DOHH2 (cell line): ENCODE results near the gene EEF2.

Experiments
- H3F3A ChIP-seq: fragments of 200-600 bp; sonication (generic), shearing (Covaris generic); 2 replicates; pipeline ENCODE4 v1.6.0; 2016; ENCODE audit warnings: antibody characterized with exemption, mild to moderate bottlenecking; ENCODE audit not compliant: control insufficient read depth, insufficient read depth
- H3K27ac ChIP-seq: fragments of 200-600 bp; sonication (generic); 2 replicates; pipeline ENCODE4 v1.5.1; 2014; ENCODE audit warnings: low read depth, mild to moderate bottlenecking, low read length, moderate library complexity
- H3K27me3 ChIP-seq: fragments of 200-600 bp; sonication (generic); 2 replicates; pipeline ENCODE4 v1.6.1; 2014; ENCODE audit warnings: mild to moderate bottlenecking, low read length, mixed read lengths; ENCODE audit not compliant: control insufficient read depth
- H3K36me3 ChIP-seq: fragments of 200-600 bp; sonication (generic); 2 replicates; pipeline ENCODE4 v1.6.1; 2014; ENCODE audit warnings: mild to moderate bottlenecking, low read length, moderate library complexity, mixed read lengths; ENCODE audit not compliant: control insufficient read depth
- H3K4me1 ChIP-seq: fragments of 200-600 bp; sonication (generic); 2 replicates; pipeline ENCODE4 v1.6.1; 2014; ENCODE audit warnings: mild to moderate bottlenecking, low read length, mixed read lengths; ENCODE audit not compliant: control insufficient read depth
- H3K4me2 ChIP-seq: fragments of 200-600 bp; sonication (generic); 2 replicates; pipeline ENCODE4 v1.6.0; 2014; ENCODE audit warnings: mild to moderate bottlenecking, low read length, moderate library complexity
- H3K4me3 ChIP-seq: fragments of 200-600 bp; sonication (generic); 2 replicates; pipeline ENCODE4 v1.5.1; 2014; ENCODE audit warnings: mild to moderate bottlenecking, low read length, mixed read lengths
- H3K79me2 ChIP-seq: fragments of 200-600 bp; sonication (generic); 2 replicates; pipeline ENCODE4 v1.6.1; 2014; ENCODE audit warnings: mild to moderate bottlenecking, low read length, mixed read lengths; ENCODE audit not compliant: control insufficient read depth
- H3K9me2 ChIP-seq: fragments of 200-600 bp; sonication (generic); replicated peaks from 2 replicates; pipeline ENCODE4 v1.6.1; 2014; ENCODE audit warnings: mild to moderate bottlenecking, low read length, mixed read lengths; ENCODE audit not compliant: control insufficient read depth
- H3K9me3 ChIP-seq: fragments of 200-600 bp; sonication (generic); 2 replicates; pipeline ENCODE4 v1.6.1; 2014; ENCODE audit warnings: antibody characterized with exemption, low read length, mixed read lengths; ENCODE audit not compliant: control insufficient read depth, insufficient read depth
- H4K20me1 ChIP-seq: fragments of 200-600 bp; sonication (generic); 2 replicates; pipeline ENCODE4 v1.6.0; 2014; ENCODE audit warnings: low read depth, mild to moderate bottlenecking, antibody characterized with exemption, low read length, moderate library complexity; ENCODE audit not compliant: control insufficient read depth, insufficient read depth
- CTCF ChIP-seq: fragments of 200-600 bp; sonication (generic); IDR thresholded peaks from one replicate; pipeline ENCODE4 v1.5.1; 2014; ENCODE audit warnings: antibody characterized with exemption, mild to moderate bottlenecking, low read depth, low read length; ENCODE audit not compliant: poor library complexity, severe bottlenecking
- EZH2phosphoT487 ChIP-seq: fragments of 200-600 bp; sonication (generic); IDR thresholded peaks from 2 replicates; pipeline ENCODE4 v1.6.1; 2017; ENCODE audit warnings: borderline replicate concordance, mild to moderate bottlenecking, antibody characterized with exemption, low read length, moderate library complexity, mixed read lengths

Gene EEF2

GRCh38 chr19:3936506-3937442, 48.5 kb downstream of the EEF2 start:
- no peaks in the 10 kb centered on the region for H4K20me1 ChIP-seq
- no peaks in the 10 kb centered on the region for H3F3A ChIP-seq
- no peaks in the 10 kb centered on the region for H3K79me2 ChIP-seq
- no peaks in the 10 kb centered on the region for H3K27me3 ChIP-seq
- no peak overlapping the region for H3K27ac ChIP-seq
- TF ChIP-seq CTCF (no peak), EZH2phosphoT487 (no peak)
- H3K4me3 ChIP-seq, result no peak overlapping the region
- no peaks in the 10 kb centered on the region for H3K9me2 ChIP-seq
- no peaks in the 10 kb centered on the region for H3K9me3 ChIP-seq
- H3K36me3 ChIP-seq, result no peaks in the 10 kb centered on the region
- no peak overlapping the region for H3K4me2 ChIP-seq
- H3K4me1 ChIP-seq, result no peaks in the 10 kb centered on the region

- H3K79me2 ChIP-seq, result no peaks in the 10 kb centered on the region
- H3K4me3 ChIP-seq, result no peak within 1 kb of the TSS
- H4K20me1 ChIP-seq, result no peaks in the 10 kb centered on the region
- H3K9me3 ChIP-seq, result no peaks in the 10 kb centered on the region
- no peak for TF ChIP-seq CTCF
- no peak for TF ChIP-seq EZH2phosphoT487
- no peaks in the 10 kb centered on the region for H3K9me2 ChIP-seq
- H3K27ac ChIP-seq, result no peak within 1 kb of the TSS
- no peaks in the 10 kb centered on the region for H3K4me1 ChIP-seq
- H3K4me2 ChIP-seq, result no peak within 1 kb of the TSS
- no peaks in the 10 kb centered on the region for H3F3A ChIP-seq
- H3K27me3 ChIP-seq, result no peaks in the 10 kb centered on the region
- H3K36me3 ChIP-seq, result no peaks in the 10 kb centered on the region
Observed at GRCh38 chr19:3932931-3933810, 52.1 kb downstream of the EEF2 start, which contains the start of gene NMRK2. TSS of gene NMRK2 (plus strand) at chr19:3933069. CDS start at chr19:3933672, 603 bp downstream.

GRCh38 chr19:3931041-3931440, 54.2 kb downstream of the EEF2 start:
- TF ChIP-seq EZH2phosphoT487 (no peak), CTCF (no peak)
- Histone ChIP-seq H3K27ac (no peak overlapping the region), H3F3A (no peaks in the 10 kb centered on the region), H3K9me2 (no peaks in the 10 kb centered on the region), H3K4me3 (no peak overlapping the region), H3K79me2 (no peaks in the 10 kb centered on the region), H3K4me2 (no peak overlapping the region), H3K4me1 (no peaks in the 10 kb centered on the region), H4K20me1 (no peaks in the 10 kb centered on the region), H3K27me3 (no peaks in the 10 kb centered on the region), H3K36me3 (no peaks in the 10 kb centered on the region), H3K9me3 (no peaks in the 10 kb centered on the region)
